Keratinocyte (primary cell): ENCODE results near the gene MSI2. TPM values are rescaled to one million over a fixed set of nuclear protein-coding genes. Genes with fewer than 3 reads are reported as not detected.

Source experiments
- DNase-seq: peaks from one replicate; pipeline ENCODE4 v3.0.0-alpha.2; 2011; ENCODE audit warnings: low read depth, missing footprints, low spot score
- FAIRE-seq: peaks from 2 replicates; lab custom pipeline; 2011; peaks lifted over from hg19 to GRCh38; lab: Jason Lieb, UNC
- H2AFZ ChIP-seq: 2 replicates; pipeline ENCODE4 v1.6.0; 2012; ENCODE audit warnings: low read length, control low read depth, inconsistent platforms; ENCODE audit not compliant: control insufficient read depth
- H3K27ac ChIP-seq: 2 replicates; pipeline ENCODE4 v1.5.1; 2011; ENCODE audit warnings: low read length; ENCODE audit not compliant: control insufficient read depth, insufficient read depth
- H3K27me3 ChIP-seq: 3 replicates; pipeline ENCODE4 v1.6.0; 2011; ENCODE audit warnings: low read length; ENCODE audit not compliant: control insufficient read depth, insufficient read depth; ENCODE audit errors: extremely low read depth
- H3K36me3 ChIP-seq, 2 experiments: 2 replicates in 1 of 2; 3 replicates in 1 of 2; pipeline ENCODE4 v1.5.1; 2011; ENCODE audit warnings: low read length in 2 of 2, mild to moderate bottlenecking in 1 of 2; ENCODE audit not compliant: control insufficient read depth in 2 of 2, insufficient read depth in 2 of 2; ENCODE audit errors: extremely low read depth in 1 of 2
- H3K4me1 ChIP-seq: 3 replicates; pipeline ENCODE4 v1.5.1; 2011; ENCODE audit warnings: low read length; ENCODE audit not compliant: control insufficient read depth, insufficient read depth; ENCODE audit errors: extremely low read depth
- H3K4me2 ChIP-seq: 3 replicates; pipeline ENCODE4 v1.6.0; 2011; ENCODE audit warnings: low read depth, low read length; ENCODE audit not compliant: control insufficient read depth, insufficient read depth; ENCODE audit errors: extremely low read depth
- H3K4me3 ChIP-seq, 3 experiments: fragments of 200-600 bp in 1 of 3; sonication (generic) in 1 of 3; 2 replicates in 2 of 3; 3 replicates in 1 of 3; pipeline ENCODE4 v1.5.1; 2011 to 2016; ENCODE audit warnings: low read length in 3 of 3, mild to moderate bottlenecking in 3 of 3, control low read depth in 2 of 3, inconsistent platforms in 1 of 3, low read depth in 1 of 3, mixed read lengths in 1 of 3, mixed run types in 1 of 3, moderate library complexity in 1 of 3; ENCODE audit not compliant: control insufficient read depth in 2 of 3, insufficient read depth in 2 of 3; ENCODE audit errors: extremely low read depth in 1 of 3
- H3K79me2 ChIP-seq: 2 replicates; pipeline ENCODE4 v1.6.0; 2012; ENCODE audit warnings: low read length; ENCODE audit not compliant: control insufficient read depth, insufficient read depth
- H3K9ac ChIP-seq: 3 replicates; pipeline ENCODE4 v1.6.0; 2011; ENCODE audit warnings: low read length; ENCODE audit not compliant: control insufficient read depth, insufficient read depth; ENCODE audit errors: extremely low read depth
- H3K9me1 ChIP-seq: 3 replicates; pipeline ENCODE4 v1.6.0; 2011; ENCODE audit warnings: low read length; ENCODE audit not compliant: control insufficient read depth, insufficient read depth; ENCODE audit errors: extremely low read depth
- H3K9me3 ChIP-seq: 2 replicates; pipeline ENCODE4 v1.5.1; 2012; ENCODE audit warnings: low read depth, low read length; ENCODE audit not compliant: control insufficient read depth
- H4K20me1 ChIP-seq: 3 replicates; pipeline ENCODE4 v1.6.0; 2011; ENCODE audit warnings: low read length; ENCODE audit not compliant: control insufficient read depth, insufficient read depth; ENCODE audit errors: extremely low read depth
- EZH2 ChIP-seq: IDR thresholded peaks from one replicate; pipeline ENCODE4 v1.6.1; 2012; ENCODE audit warnings: inconsistent platforms, mild to moderate bottlenecking, low read length, moderate library complexity
- dilution Hi-C: fragments of 300-500 bp; cut with MboI; formaldehyde crosslinking; loops from one replicate; pipeline ENCODE4 v1.7.0; 2020; ENCODE audit warnings: low sequenced_read_pairs; ENCODE audit not compliant: extremely low pct_ligation_motif_present
- polyA plus RNA-seq, 5 experiments: library from polyadenylated mRNA; depleted of rRNA in 3 of 5; stranded (reverse) in 3 of 5; stranded (forward) in 1 of 5; unstranded in 1 of 5; fragments of >200 nt; gene quantifications; 1 replicate in 1 of 5; 2 replicates in 3 of 5; 3 replicates in 1 of 5; pipeline versions ENCODE4 v1.2.1 to v1.2.3, GENCODE V29; 2011 to 2012; ENCODE audit warnings: missing spikeins in 2 of 5, low read depth in 1 of 5, low replicate concordance in 1 of 5
- TF ChIP-seq, protein P1 (sequence below), 3 experiments: IDR thresholded peaks in 1 of 3; conservative IDR thresholded peaks in 1 of 3; optimal IDR thresholded peaks in 1 of 3; 2 replicates in 2 of 3; 3 replicates in 1 of 3; pipeline versions ENCODE3 to v1.5.1; 2011; ENCODE audit warnings: low read length in 3 of 3, mild to moderate bottlenecking in 3 of 3, moderate library complexity in 2 of 3, control low read depth in 1 of 3, inconsistent platforms in 1 of 3; ENCODE audit not compliant: insufficient read depth in 2 of 3; ENCODE audit errors: extremely low read depth in 1 of 3

Gene MSI2
- polyA plus RNA-seq, 1 donor (not counting 4 experiments of a cell fraction or from before 2014, with no cell fraction given): 22.3 TPM

- TF ChIP-seq EZH2: no peak
- TF ChIP-seq, protein P1, sequence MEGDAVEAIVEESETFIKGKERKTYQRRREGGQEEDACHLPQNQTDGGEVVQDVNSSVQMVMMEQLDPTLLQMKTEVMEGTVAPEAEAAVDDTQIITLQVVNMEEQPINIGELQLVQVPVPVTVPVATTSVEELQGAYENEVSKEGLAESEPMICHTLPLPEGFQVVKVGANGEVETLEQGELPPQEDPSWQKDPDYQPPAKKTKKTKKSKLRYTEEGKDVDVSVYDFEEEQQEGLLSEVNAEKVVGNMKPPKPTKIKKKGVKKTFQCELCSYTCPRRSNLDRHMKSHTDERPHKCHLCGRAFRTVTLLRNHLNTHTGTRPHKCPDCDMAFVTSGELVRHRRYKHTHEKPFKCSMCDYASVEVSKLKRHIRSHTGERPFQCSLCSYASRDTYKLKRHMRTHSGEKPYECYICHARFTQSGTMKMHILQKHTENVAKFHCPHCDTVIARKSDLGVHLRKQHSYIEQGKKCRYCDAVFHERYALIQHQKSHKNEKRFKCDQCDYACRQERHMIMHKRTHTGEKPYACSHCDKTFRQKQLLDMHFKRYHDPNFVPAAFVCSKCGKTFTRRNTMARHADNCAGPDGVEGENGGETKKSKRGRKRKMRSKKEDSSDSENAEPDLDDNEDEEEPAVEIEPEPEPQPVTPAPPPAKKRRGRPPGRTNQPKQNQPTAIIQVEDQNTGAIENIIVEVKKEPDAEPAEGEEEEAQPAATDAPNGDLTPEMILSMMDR (optimal IDR thresholded peaks at IDR 0.05 in 1 of 3, IDR thresholded peaks at IDR 0.05 in 1 of 3, conservative IDR thresholded peaks at IDR 0.05 in 1 of 3; ENCODE audit: extremely low read depth in 1 of 3, insufficient read depth in 2 of 3, low read length in 3 of 3): no peak
- no peaks in the 10 kb centered on the region for H3K27me3 ChIP-seq
- H3K36me3 ChIP-seq: no peaks in the 10 kb centered on the region
- dilution Hi-C loops: no loop called here
- no peaks in the 10 kb centered on the region for H3K9me1 ChIP-seq
- no peak overlapping the region for H3K4me3 ChIP-seq
- no peak overlapping the region for H2AFZ ChIP-seq
- FAIRE-seq (no peak), DNase-seq (no peak)
- H3K4me1 ChIP-seq: no peaks in the 10 kb centered on the region
- H3K9me3 ChIP-seq: no peaks in the 10 kb centered on the region
- no peaks in the 10 kb centered on the region for H3K79me2 ChIP-seq
- H3K4me2 ChIP-seq: no peak overlapping the region
- H3K27ac ChIP-seq: no peak overlapping the region
- H4K20me1 ChIP-seq: no peaks in the 10 kb centered on the region
- no peak overlapping the region for H3K9ac ChIP-seq
Observed at GRCh38 chr17:57466017-57466471, 209.7 kb downstream of the MSI2 start.

GRCh38 chr17:57466521-57466920, 210.2 kb downstream of the MSI2 start:
- no peak for FAIRE-seq
- Histone ChIP-seq H3K4me3 (no peak overlapping the region), H3K4me1 (no peaks in the 10 kb centered on the region), H3K9me1 (no peaks in the 10 kb centered on the region), H3K79me2 (no peaks in the 10 kb centered on the region), H3K36me3 (no peaks in the 10 kb centered on the region), H3K9ac (no peak overlapping the region), H3K9me3 (no peaks in the 10 kb centered on the region), H3K27ac (no peak overlapping the region), H3K27me3 (no peaks in the 10 kb centered on the region), H3K4me2 (no peak overlapping the region), H4K20me1 (no peaks in the 10 kb centered on the region), H2AFZ (no peak overlapping the region)
- DNase-seq: no peak
- dilution Hi-C loops: no loop called here
- TF ChIP-seq, protein P1 (optimal IDR thresholded peaks at IDR 0.05 in 1 of 3, IDR thresholded peaks at IDR 0.05 in 1 of 3, conservative IDR thresholded peaks at IDR 0.05 in 1 of 3; ENCODE audit: extremely low read depth in 1 of 3, insufficient read depth in 2 of 3, low read length in 3 of 3): no peak
- no peak for TF ChIP-seq EZH2
